Gastroesophageal sphincter (tissue), 3 donors: ENCODE data around the gene ANAPC16.

Source experiments
- CTCF ChIP-seq, 4 experiments: fragments of 200-600 bp in 2 of 4; fragments of 450-650 bp in 2 of 4; sonication (generic) in 1 of 4; IDR thresholded peaks; one replicate each; pipeline ENCODE4 v1.5.1; 2017 to 2019; ENCODE audit warnings: antibody characterized with exemption in 4 of 4, mild to moderate bottlenecking in 2 of 4, moderate library complexity in 2 of 4
- POLR2A ChIP-seq, 2 donors: fragments of 450-650 bp; IDR thresholded peaks; one replicate each; pipeline ENCODE4 v1.6.1; 2017; ENCODE audit warnings: antibody characterized with exemption in 2 of 2, mild to moderate bottlenecking in 2 of 2, moderate library complexity in 1 of 2
- POLR2AphosphoS5 ChIP-seq: sonication (generic); formaldehyde crosslinking; IDR thresholded peaks from one replicate; pipeline ENCODE4 v1.6.1; 2017; ENCODE audit warnings: antibody characterized with exemption

DNA sequence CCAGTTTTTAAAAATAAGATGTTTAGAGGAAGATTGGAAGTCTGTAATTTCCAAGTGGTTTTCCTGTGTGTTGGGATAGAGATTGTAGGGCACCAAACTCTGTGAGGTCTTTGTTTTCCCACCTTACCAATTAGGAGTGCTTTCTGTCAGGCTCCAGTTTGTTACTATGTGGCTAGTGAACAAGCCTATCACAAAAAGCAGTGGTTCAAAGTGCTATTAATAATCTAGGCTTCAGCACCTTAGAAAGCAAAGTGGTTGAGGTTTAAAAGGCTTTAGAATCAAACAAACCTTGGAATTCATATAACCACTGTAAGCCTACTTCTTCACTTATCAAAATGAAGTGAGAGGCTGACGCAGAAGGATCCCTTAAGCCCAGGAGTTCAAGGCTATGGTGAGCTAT lies 11.1 kb upstream of the ANAPC16 start:
- TF ChIP-seq POLR2A (IDR thresholded peaks at IDR 0.05) (no peak), CTCF (IDR thresholded peaks at IDR 0.05) (no peak), POLR2AphosphoS5 (no peak)
